Adrenal gland (tissue), 12 donors: ENCODE measurements around the gene SDSL. TPM values are rescaled to one million over a fixed set of nuclear protein-coding genes. Genes with fewer than 3 reads are reported as not detected.

Experiments used
- DNase-seq, 7 donors: peaks; one replicate each; pipeline ENCODE4 v3.0.0-alpha.2; 2019 to 2020
- H3K27ac ChIP-seq, 5 donors: fragments of 200-600 bp; sonication (generic) in 4 of 5; 1 replicate in 3 of 5; 2 replicates in 2 of 5; pipeline versions ENCODE4 v1.5.1 to v1.8.0; 2016 to 2020; ENCODE audit warnings: mild to moderate bottlenecking in 1 of 5
- H3K27me3 ChIP-seq: fragments of 200-600 bp; 2 replicates; pipeline ENCODE4 v1.8.0; 2021
- H3K36me3 ChIP-seq, 2 donors: fragments of 200-600 bp; replicated peaks in 1 of 2; 1 replicate in 1 of 2; 2 replicates in 1 of 2; pipeline versions ENCODE4 v1.5.1 to v1.8.0; 2018 to 2022
- H3K4me1 ChIP-seq, 2 donors: fragments of 200-600 bp; replicated peaks in 1 of 2; 1 replicate in 1 of 2; 2 replicates in 1 of 2; pipeline versions ENCODE4 v1.5.1 to v1.8.0; 2018 to 2021
- H3K4me3 ChIP-seq, 4 donors: fragments of 200-600 bp; sonication (generic) in 3 of 4; one replicate each; pipeline ENCODE4 v1.5.1; 2016 to 2018
- H3K9me3 ChIP-seq, 3 donors: fragments of 200-600 bp; sonication (generic) in 1 of 3; replicated peaks in 1 of 3; 1 replicate in 2 of 3; 2 replicates in 1 of 3; pipeline versions ENCODE4 v1.5.1 to v1.8.0; 2016 to 2021
- CTCF ChIP-seq, 6 experiments: fragments of 450-650 bp in 4 of 6; fragments of 200-600 bp in 2 of 6; sonication (generic) in 1 of 6; IDR thresholded peaks; 1 replicate in 5 of 6; 2 replicates in 1 of 6; pipeline versions ENCODE4 v1.5.1 to v1.8.0; 2016 to 2021; ENCODE audit warnings: antibody characterized with exemption in 6 of 6, mild to moderate bottlenecking in 2 of 6, moderate library complexity in 1 of 6
- POLR2A ChIP-seq, 2 donors: fragments of 450-650 bp; IDR thresholded peaks; one replicate each; pipeline ENCODE4 v1.6.1; 2017; ENCODE audit warnings: antibody characterized with exemption in 2 of 2, mild to moderate bottlenecking in 2 of 2, moderate library complexity in 1 of 2
- WGBS, 4 donors: extraction: QIAGEN DNeasy Blood & Tissue Kit in 2 of 4; methylation state at CpG; one replicate each; pipeline versions ENCODE4 v1.1.5 to v1.1.7; 2013 to 2017; 5-methylcytosine and 5-hydroxymethylcytosine counted together
- intact Hi-C, 2 donors: fragments of 100-400 bp; cut with DNase I; formaldehyde crosslinking; loops; one replicate each; pipeline versions ENCODE4 v1.14.1 to v1.15.0; 2022 to 2023
- polyA plus RNA-seq, 3 donors: library from polyadenylated mRNA; stranded (reverse); fragments of 200-250 nt in 2 of 3; fragments of 350-450 nt in 1 of 3; fragmentation: Illumina TruSeq in 1 of 3; extraction: RNeasy Lipid Tissue Mini Kit (QIAGEN cat#74804) in 1 of 3; gene quantifications; one replicate each; pipeline ENCODE4 v1.2.3, GENCODE V29; 2013 to 2014
- total RNA-seq, 9 donors: library from RNA; depleted of rRNA in 4 of 9; stranded (reverse); fragments of >200 nt in 4 of 9; fragments of 120-200 nt in 1 of 9; fragmentation: NEBNext Ultra II Directional in 1 of 9; extraction: Animal tissue kit (Norgen Biotek cat#: 25700) in 1 of 9; gene quantifications; one replicate each; pipeline versions ENCODE4 v1.1.0 to v1.2.4, GENCODE V29; 2013 to 2023
- donor health status: healthy with polysubstance abuse.
- donor health status: Bipolar disorder and iron deficiency.
- donor health status: DM: yes; HTN: yes; CAD: no.
- donor health status: DM: no; HTN: no; CAD: no.
- donor health status: DM: no; HTN: no; CAD: no.
- donor health status: DM: yes; HTN: yes; CAD: no.

Gene SDSL
- total and polyA plus RNA-seq, 12 donors = 11.6 to 111 (median 24.9) TPM

GRCh38 chr12:113469949-113470743 is 48.0 kb downstream of the SDSL start:
- TF ChIP-seq CTCF (IDR thresholded peaks at IDR 0.05) (no peak), POLR2A (IDR thresholded peaks at IDR 0.05) (no peak)
- H3K9me3 ChIP-seq = no peaks in the 10 kb centered on the region
- H3K27ac ChIP-seq = no peak overlapping the region
- H3K27me3 ChIP-seq = peaks cover 98% of the 10 kb centered on the region
- intact Hi-C loops = no loop called here
- no peak overlapping the region for H3K4me3 ChIP-seq
- no peaks in the 10 kb centered on the region for H3K36me3 ChIP-seq
- H3K4me1 ChIP-seq = peaks cover under 1 to 15% of the 10 kb centered on the region in 2 donors
- no peak for DNase-seq
- 3 to 7% (median 4%) methylated on average over 11 to 19 of the region's 19 CpGs for WGBS, 4 donors

DNA sequence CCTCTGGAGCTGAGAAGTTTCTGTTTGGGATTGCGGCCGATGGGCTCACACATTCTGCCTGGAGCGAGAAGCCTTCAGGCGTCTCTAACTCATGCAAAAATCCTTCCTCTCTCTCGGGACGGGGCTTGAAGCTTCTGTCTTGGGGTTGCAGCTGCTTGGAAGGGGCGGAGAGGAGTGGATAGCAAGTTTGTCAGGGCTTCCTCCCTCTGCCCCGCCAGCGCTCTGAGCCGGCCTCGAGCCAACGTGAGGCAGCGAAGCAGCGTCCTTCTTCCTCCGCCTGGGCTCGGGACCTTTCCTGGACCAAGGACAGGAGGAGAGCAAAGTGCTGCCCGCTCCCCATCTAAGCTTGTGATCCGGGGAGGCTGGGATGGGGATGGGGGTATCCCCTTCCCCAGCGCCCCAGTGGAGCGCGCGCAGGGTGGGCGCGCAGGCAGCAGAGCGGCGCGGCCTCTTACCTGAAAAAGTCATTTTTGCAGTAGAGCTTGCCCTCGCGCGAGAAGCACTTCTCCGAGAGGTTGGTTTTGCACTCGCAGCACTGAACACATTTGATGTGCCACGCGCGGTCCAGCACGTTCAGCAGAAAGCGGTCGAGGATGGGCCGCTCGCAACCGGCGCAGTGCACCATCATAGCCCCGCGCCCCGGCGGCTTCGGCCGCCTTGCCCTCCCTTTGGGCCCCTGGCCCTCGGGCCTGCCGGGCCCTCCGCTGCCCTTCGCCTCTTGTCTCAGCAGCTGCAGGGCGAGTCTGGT is 48.9 kb downstream of the SDSL start:
- H3K4me3 ChIP-seq = no peak overlapping the region
- WGBS, 4 donors = 2% methylated on average over 29 to 53 of the region's 53 CpGs
- peaks cover 99% of the 10 kb centered on the region for H3K27me3 ChIP-seq
- DNase-seq = no peak
- TF ChIP-seq POLR2A (IDR thresholded peaks at IDR 0.05) (no peak), CTCF (IDR thresholded peaks at IDR 0.05) (no peak)
- intact Hi-C loops = no loop called here
- H3K36me3 ChIP-seq = no peaks in the 10 kb centered on the region
- peaks cover 0 to 12% of the 10 kb centered on the region in 2 donors for H3K4me1 ChIP-seq
- no peak overlapping the region for H3K27ac ChIP-seq
- H3K9me3 ChIP-seq = no peaks in the 10 kb centered on the region

DNA sequence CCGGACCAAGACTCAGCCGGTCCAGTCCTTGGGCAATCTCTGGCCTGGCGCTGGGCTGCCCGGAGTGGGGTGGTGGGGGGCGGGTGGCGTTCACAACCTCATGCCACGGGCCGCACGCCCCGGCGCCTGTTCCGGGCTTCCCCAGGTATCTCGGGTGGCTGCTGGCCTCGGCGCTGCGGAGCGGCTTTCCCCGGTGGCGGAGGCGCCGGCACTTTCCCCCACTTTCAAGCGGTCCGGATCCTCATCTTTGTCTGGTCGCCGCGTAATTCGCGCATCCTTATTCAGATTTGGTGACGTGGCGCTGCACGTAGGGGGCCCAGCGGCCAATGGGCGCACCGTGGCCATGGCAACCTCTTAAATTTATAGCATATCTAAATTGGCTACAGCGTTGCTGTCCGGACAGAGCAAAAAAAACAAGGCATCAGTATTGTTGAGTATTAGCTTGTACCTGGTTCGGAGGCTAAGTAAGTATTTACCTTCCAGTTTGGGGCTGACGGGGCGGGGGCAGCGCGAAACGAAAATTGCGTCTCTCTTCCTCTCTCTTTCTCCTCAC is 49.5 kb downstream of the SDSL start, which contains the start of gene LHX5:
Gene LHX5, minus strand, starts transcription at position 253 of the 553 bp plus-strand sequence. CDS start 373 bp downstream, outside the sequence.
- H3K4me1 ChIP-seq = peaks cover 0 to 12% of the 10 kb centered on the region in 2 donors
- 1 to 4% (median 2%) methylated on average over 20 to 43 of the region's 43 CpGs for WGBS, 4 donors
- H3K27me3 ChIP-seq = peaks cover 95% of the 10 kb centered on the region
- H3K36me3 ChIP-seq = no peaks in the 10 kb centered on the region
- H3K27ac ChIP-seq = no peak within 1 kb of the TSS
- no peak for TF ChIP-seq POLR2A (IDR thresholded peaks at IDR 0.05)
- TF ChIP-seq CTCF (IDR thresholded peaks at IDR 0.05) = no peak
- intact Hi-C loops = no loop called here
- DNase-seq = no peak
- no peak within 1 kb of the TSS for H3K4me3 ChIP-seq
- no peaks in the 10 kb centered on the region for H3K9me3 ChIP-seq
